ENCODE data around the gene AKAP6.
"Not testable (repeated sequence)": the region's sequence is repeated elsewhere in the genome, so short reads cannot be mapped to it uniquely, and the experiment has no call there.

AKAP6 gene

DNA sequence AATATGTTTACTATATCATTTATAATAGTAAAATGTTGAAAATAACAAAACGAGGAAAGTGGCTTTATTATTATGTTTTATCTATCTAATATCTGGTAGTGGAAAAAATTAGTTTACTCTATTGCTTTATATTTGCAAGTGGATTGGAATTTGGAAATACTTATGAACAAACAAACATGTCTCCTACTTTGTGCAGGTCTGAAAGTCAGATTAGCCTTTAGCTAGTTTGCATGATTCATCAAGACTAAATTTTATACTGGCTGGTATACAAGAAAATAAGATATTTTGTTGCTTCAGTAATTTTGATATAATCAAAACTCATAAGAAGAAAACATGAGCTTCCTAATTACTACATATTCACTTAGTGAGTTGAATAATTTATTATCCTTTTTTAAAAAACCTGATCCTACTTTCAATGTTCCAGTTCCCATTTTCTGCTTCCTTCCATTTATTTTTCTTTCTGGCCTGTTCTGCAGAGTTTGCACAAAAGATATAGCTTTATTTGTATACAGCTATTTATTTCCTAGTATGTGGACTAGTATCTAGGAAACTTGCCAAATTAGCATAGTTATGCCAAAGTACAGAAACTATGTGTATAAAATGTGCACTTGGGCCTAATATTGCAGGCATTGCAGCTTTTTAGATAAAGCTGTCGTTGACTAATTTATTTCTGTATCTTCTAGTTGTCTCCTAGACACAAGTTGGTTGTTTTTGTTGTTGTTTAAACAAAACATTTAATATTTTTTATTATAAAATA is 122.0 kb downstream of the AKAP6 start:
- DNase-seq (ENCODE audit: low read depth) = no peak
- no peak overlapping the region for H3K4me3 ChIP-seq (ENCODE audit: low read depth, low read length)
- TF ChIP-seq, protein P1, sequence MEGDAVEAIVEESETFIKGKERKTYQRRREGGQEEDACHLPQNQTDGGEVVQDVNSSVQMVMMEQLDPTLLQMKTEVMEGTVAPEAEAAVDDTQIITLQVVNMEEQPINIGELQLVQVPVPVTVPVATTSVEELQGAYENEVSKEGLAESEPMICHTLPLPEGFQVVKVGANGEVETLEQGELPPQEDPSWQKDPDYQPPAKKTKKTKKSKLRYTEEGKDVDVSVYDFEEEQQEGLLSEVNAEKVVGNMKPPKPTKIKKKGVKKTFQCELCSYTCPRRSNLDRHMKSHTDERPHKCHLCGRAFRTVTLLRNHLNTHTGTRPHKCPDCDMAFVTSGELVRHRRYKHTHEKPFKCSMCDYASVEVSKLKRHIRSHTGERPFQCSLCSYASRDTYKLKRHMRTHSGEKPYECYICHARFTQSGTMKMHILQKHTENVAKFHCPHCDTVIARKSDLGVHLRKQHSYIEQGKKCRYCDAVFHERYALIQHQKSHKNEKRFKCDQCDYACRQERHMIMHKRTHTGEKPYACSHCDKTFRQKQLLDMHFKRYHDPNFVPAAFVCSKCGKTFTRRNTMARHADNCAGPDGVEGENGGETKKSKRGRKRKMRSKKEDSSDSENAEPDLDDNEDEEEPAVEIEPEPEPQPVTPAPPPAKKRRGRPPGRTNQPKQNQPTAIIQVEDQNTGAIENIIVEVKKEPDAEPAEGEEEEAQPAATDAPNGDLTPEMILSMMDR (IDR thresholded peaks at IDR 0.05; ENCODE audit: low read depth, low read length, missing control alignments) = no peak

DNA sequence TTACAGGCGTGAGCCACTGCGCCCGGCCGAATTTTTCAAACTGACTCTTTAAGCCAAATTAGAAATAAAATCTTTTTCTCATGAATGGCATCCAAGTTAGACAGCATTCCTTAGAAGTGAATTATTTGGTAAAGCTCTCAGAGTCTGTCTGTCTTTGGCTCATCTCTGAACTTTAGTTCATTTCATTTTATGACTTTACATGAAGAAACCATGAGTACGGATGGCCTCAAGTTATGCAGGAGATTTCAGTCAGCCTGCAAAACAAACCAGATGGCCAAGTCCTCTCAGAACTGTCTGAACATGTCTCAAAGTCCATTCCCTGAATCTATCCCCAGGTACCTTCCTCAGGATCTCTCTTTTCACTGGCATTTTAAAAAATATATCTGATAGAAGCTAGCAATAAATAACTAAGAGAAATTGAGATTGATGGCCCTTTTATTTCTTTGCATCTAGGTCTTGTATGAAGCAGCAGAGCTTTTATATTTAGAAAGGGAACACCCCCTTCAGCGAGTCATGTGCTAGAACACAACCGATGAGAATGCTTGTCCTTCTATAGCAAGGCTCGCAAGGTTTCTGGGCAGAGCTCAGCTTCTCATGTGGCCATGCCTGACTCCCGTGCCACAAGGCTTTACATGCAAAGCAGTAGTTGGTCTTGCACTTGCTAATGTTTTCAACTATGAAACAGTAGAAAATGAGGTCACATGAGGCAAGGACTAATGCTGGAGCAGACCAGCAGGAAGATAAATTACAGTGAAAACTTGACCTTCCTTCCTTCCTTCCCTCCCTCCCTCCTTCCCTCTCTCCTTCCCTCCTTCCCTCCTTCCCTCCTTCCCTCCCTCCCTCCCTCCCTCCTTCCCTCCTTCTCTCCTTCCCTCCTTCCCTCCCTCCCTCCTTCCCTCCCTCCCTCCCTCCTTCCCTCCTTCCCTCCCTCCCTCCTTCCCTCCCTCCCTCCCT is 125.0 kb downstream of the AKAP6 start:
- TF ChIP-seq, protein P1 (IDR thresholded peaks at IDR 0.05; ENCODE audit: low read depth, low read length, missing control alignments) = no peak
- DNase-seq (ENCODE audit: low read depth) = no peak

DNA sequence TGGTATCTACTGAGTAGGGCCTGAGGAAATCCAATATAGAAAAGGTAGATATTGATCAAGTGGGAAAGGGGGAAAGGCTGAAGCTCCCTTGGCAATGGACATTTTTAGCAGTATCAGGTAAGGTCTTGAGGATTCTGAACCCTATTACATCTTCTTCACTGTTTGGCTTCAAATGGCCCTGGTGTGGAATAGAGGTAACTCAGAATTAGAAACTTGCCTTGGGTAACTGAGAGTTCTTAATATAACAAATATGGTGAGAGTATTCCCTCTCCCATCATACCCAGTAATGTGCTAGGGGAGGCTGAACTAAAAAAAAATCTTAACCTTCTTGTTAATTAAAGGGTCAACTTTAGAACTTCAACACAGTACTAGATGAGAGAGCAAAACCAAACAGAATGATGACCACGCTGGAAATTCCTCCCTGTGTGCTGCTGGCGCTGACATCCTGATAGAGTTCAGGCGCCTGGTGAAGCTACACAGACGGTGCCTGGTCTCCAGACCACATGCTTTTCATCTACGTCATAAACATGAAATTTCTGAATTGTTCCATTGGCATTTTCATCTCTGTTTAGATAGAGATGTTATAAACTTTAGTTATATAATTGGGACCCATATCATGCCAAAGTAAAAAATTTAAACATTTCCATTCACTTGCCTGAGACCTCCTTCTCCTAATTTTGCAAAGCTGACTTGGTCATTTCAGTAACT is 128.3 kb downstream of the AKAP6 start:
- TF ChIP-seq, protein P1 (IDR thresholded peaks at IDR 0.05; ENCODE audit: low read depth, low read length, missing control alignments) = no peak
- no peak overlapping the region for H3K4me3 ChIP-seq (ENCODE audit: low read depth, low read length)
- no peak for DNase-seq (ENCODE audit: low read depth)

More for the DNA sequence above, 125.0 kb downstream of the AKAP6 start:
- H3K4me3 ChIP-seq (ENCODE audit: low read depth, low read length) = no peak overlapping the region

DNA sequence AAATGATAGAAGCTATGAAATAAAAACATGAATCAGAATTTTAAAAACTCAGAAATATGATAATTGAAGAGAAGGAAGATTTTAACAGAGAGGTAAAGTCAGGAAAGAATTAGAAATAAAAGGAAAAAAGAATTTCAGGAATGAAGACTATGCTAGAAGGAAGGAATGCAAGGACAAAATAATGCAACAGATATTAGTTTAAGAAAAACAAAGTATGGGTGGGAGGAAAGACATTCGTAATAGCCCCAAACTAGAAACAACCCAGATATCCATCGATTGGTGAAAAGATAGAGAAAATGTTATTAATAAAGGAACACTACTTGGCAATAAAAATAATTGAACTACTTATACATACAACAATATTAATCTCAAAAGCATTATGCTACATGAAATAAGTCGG is 129.6 kb downstream of the AKAP6 start:
- TF ChIP-seq, protein P1 (IDR thresholded peaks at IDR 0.05; ENCODE audit: low read depth, low read length, missing control alignments) = no peak
- no peak for DNase-seq (ENCODE audit: low read depth)
- no peak overlapping the region for H3K4me3 ChIP-seq (ENCODE audit: low read depth, low read length)

DNA sequence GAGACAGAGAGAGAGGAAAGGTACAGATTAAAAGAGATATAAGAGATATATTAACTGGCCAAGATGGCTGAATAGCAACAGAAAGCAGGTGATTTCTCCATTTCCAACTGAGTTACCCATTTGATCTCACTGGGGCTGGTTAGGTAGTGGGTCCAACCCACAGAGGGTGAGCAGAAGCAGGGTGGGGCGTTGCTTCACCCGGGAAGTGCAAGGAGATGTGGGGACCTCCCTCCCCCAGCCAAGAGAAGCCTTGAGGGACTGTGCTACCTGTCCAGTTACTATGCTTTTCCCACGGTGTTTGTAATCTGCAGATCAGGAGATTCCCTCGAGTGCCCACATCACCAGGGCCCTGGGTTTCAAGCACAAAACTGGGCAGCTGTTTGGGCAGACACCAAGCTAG is 131.2 kb downstream of the AKAP6 start:
- TF ChIP-seq, protein P1 (IDR thresholded peaks at IDR 0.05; ENCODE audit: low read depth, low read length, missing control alignments) = no peak
- no peak for DNase-seq (ENCODE audit: low read depth)
- H3K4me3 ChIP-seq (ENCODE audit: low read depth, low read length) = no peak overlapping the region

DNA sequence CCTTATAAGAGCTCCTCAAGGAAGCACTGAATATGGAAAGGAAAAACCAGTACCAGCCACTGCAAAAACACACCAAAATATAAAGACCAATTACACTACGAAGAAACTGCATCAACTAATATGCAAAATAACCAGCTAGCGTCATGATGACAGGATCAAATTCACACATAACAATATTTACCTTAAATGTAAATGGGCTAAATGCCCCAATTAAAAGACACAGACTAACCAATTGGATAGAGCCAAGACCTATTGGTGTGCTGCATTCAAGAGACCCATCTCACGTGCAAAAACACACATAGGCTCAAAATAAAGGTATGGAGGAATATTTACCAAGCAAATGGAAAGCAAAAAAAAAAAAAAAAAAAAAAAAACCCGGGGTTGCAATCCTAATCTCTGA is 133.5 kb downstream of the AKAP6 start:
- DNase-seq (ENCODE audit: low read depth); H3K4me3 ChIP-seq (ENCODE audit: low read depth, low read length): not testable (repeated sequence)

DNA sequence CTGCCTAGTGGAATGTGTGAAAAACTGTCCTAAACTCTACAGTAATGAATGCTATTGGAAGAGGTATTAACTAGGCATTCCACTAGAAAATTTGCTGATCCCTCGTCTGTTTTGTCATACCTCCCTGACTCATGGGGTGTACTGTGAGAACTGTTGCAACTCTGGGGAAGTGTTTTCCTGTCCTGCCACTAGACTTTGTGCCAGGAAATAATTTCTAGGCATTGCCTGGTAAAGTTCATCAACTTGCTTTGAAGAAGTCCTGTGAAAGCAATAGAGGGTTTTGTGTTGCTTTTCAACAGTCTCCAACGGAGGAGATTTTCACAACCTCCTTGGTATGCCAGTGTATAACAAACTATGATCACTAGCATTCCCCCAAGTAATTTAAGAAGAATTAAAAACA is 139.9 kb downstream of the AKAP6 start:
- no peak for DNase-seq (ENCODE audit: low read depth)
- TF ChIP-seq, protein P1 (IDR thresholded peaks at IDR 0.05; ENCODE audit: low read depth, low read length, missing control alignments) = no peak
- H3K4me3 ChIP-seq (ENCODE audit: low read depth, low read length) = no peak overlapping the region

All from GM12864 (cell line).